K562 (cell line): ENCODE results near the gene ARAP1. TPM values are rescaled to one million over a fixed set of nuclear protein-coding genes. Genes with fewer than 3 reads are reported as not detected.

Experiments
- CTCFL ChIP-seq: IDR thresholded peaks from 2 replicates; pipeline ENCODE4 v1.6.1; 2011; ENCODE audit warnings: borderline replicate concordance, low read depth, mild to moderate bottlenecking, moderate library complexity, low read length; ENCODE audit not compliant: insufficient read depth, poor library complexity, severe bottlenecking
- E4F1 ChIP-seq: fragments of 250-450 bp; sonication (Bioruptor Pico); IDR thresholded peaks from 2 replicates; pipeline ENCODE4 v1.5.0; 2021; ENCODE audit warnings: mild to moderate bottlenecking, borderline replicate concordance
- ERF ChIP-seq: fragments of 450-650 bp; formaldehyde crosslinking; IDR thresholded peaks from 2 replicates; pipeline ENCODE4 v1.4.0; 2020; ENCODE audit warnings: mild to moderate bottlenecking, mixed read lengths
- HBP1 ChIP-seq: fragments of 450-650 bp; formaldehyde crosslinking; IDR thresholded peaks from 2 replicates; pipeline ENCODE4 v1.4.0; 2022; ENCODE audit warnings: missing genetic modification characterization
- HDAC3 ChIP-seq: fragments of 450-650 bp; IDR thresholded peaks from 2 replicates; pipeline ENCODE4 v1.6.1; 2018; ENCODE audit warnings: borderline replicate concordance, mild to moderate bottlenecking, moderate library complexity; ENCODE audit not compliant: partially characterized antibody
- MCM7 ChIP-seq, 2 experiments: fragments of 450-650 bp; IDR thresholded peaks; 2 replicates each; pipeline ENCODE4 v1.6.1; 2016 to 2018
- MTA1 ChIP-seq: fragments of 450-650 bp; IDR thresholded peaks from 2 replicates; pipeline ENCODE4 v1.6.1; 2017; ENCODE audit warnings: borderline replicate concordance
- NFRKB ChIP-seq: fragments of 450-650 bp; IDR thresholded peaks from 2 replicates; pipeline ENCODE4 v1.6.1; 2016; ENCODE audit warnings: low read depth
- NR2C2 ChIP-seq, 2 experiments: fragments of 200-800 bp in 1 of 2; sonication (Bioruptor generic) in 1 of 2; sonication (generic) in 1 of 2; formaldehyde crosslinking in 1 of 2; IDR thresholded peaks; 2 replicates each; pipeline versions ENCODE4 v1.6.1 to v1.8.0; 2016 to 2022; ENCODE audit warnings: mild to moderate bottlenecking in 1 of 2, missing compliant biosample characterization in 1 of 2, missing genetic modification characterization in 1 of 2, missing genetic modification reagents in 1 of 2
- PHB ChIP-seq: fragments of 250-450 bp; sonication (Bioruptor Pico); IDR thresholded peaks from 2 replicates; pipeline ENCODE4 v1.5.0; 2021
- PRDM10 ChIP-seq: fragments of 450-650 bp; IDR thresholded peaks from 2 replicates; pipeline ENCODE4 v1.6.1; 2018; ENCODE audit not compliant: partially characterized antibody
- RBM22 ChIP-seq: fragments of 200-400 bp; formaldehyde crosslinking; IDR thresholded peaks from 2 replicates; pipeline ENCODE4 v1.6.1; 2018; ENCODE audit warnings: low read length, low read depth; ENCODE audit not compliant: poor library complexity, severe bottlenecking
- SETDB1 ChIP-seq: IDR thresholded peaks from one replicate; pipeline ENCODE4 v1.6.1; 2012; ENCODE audit warnings: low read length, control low read depth, inconsistent platforms
- SMARCE1 ChIP-seq: fragments of 450-650 bp; IDR thresholded peaks from 2 replicates; pipeline ENCODE4 v1.7.1; 2016; ENCODE audit warnings: mild to moderate bottlenecking
- ZKSCAN1 ChIP-seq: fragments of 150-350 bp; IDR thresholded peaks from 2 replicates; pipeline ENCODE4 v1.6.1; 2016; ENCODE audit warnings: low read depth, low read length
- ZNF408 ChIP-seq: fragments of 250-450 bp; sonication (Bioruptor Pico); IDR thresholded peaks from 2 replicates; pipeline ENCODE4 v1.4.0; 2020; ENCODE audit warnings: low read depth, mild to moderate bottlenecking, moderate library complexity
- ZNF76 ChIP-seq: fragments of 250-450 bp; sonication (Bioruptor Pico); IDR thresholded peaks from 2 replicates; pipeline ENCODE4 v1.4.0; 2020; ENCODE audit warnings: mild to moderate bottlenecking, moderate library complexity, borderline replicate concordance
- polyA plus RNA-seq, 8 experiments: library from polyadenylated mRNA; depleted of rRNA in 4 of 8; stranded (reverse) in 5 of 8; unstranded in 3 of 8; fragments of >200 nt; fragmentation: Nextera tagmentation in 2 of 8; fragmentation: Illumina TruSeq in 1 of 8; extraction: Ambion mirVana in 2 of 8; extraction: Trizol in 1 of 8; gene quantifications; 2 replicates each; pipeline versions ENCODE4 v1.2.1 to v1.2.3, GENCODE V29; 2011 to 2014; ENCODE audit warnings: inconsistent platforms in 1 of 8, missing spikeins in 1 of 8
- total RNA-seq, 7 experiments: library from RNA; depleted of rRNA in 6 of 7; stranded (reverse); fragments of >200 nt in 6 of 7; fragmentation: Illumina TruSeq in 2 of 7; extraction: Trizol in 2 of 7; gene quantifications; 2 replicates each; pipeline versions ENCODE4 v1.2.1 to v1.2.3, GENCODE V29; 2011 to 2021; ENCODE audit warnings: low replicate concordance in 1 of 7

ARAP1 gene
- total and polyA plus RNA-seq, 9 of the 15 experiments (the other 6 are each of a cell fraction or from before 2014, with no cell fraction given), result 0.23 to 67.0 (median 24.6) TPM

GRCh38 chr11:72787216-72788104, 35.3 kb upstream of the ARAP1 start (continued):
- no peak for TF ChIP-seq SETDB1
- no peak for TF ChIP-seq E4F1 (CRISPR knock-in tag)
- no peak for TF ChIP-seq ERF (CRISPR knock-in tag)
- TF ChIP-seq ZNF76 (CRISPR knock-in tag), result no peak
- TF ChIP-seq HDAC3, result no peak
- peak; percentile 90 for TF ChIP-seq PRDM10
- no peak for TF ChIP-seq RBM22
- TF ChIP-seq ZNF408 (CRISPR knock-in tag), result no peak
- 0 out of 2 replicates have a peak, but pooled peaks have one; percentile 1 for TF ChIP-seq ZKSCAN1
- TF ChIP-seq MTA1, result no peak
- TF ChIP-seq PHB, result no peak
- no peak for TF ChIP-seq NR2C2 (CRISPR knock-in tag; IDR thresholded peaks at IDR 0.05)
- TF ChIP-seq NR2C2 (tag; IDR thresholded peaks at IDR 0.05), result peak; percentile 73
- 0 out of 2 replicates have a peak, but pooled peaks have one; percentile 10 for TF ChIP-seq SMARCE1
- TF ChIP-seq HBP1 (CRISPR knock-in tag), result no peak
- TF ChIP-seq NFRKB, result peak; percentile 55; the same call in 1 of the 2 replicates
- TF ChIP-seq MCM7 (IDR thresholded peaks at IDR 0.05), result no peak
- no peak for TF ChIP-seq CTCFL
